ENCODE results near the gene KCTD11.
A peak's percentile ranks its signal among the peaks of the same experiment; 100 is the strongest.

GRCh38 chr17:7403977-7404736, 52.2 kb downstream of the KCTD11 start, which contains the start of gene TMEM256:
- no peak for TF ChIP-seq JUNB (IDR thresholded peaks at IDR 0.05)
- TF ChIP-seq FOS (IDR thresholded peaks at IDR 0.05; ENCODE audit: borderline replicate concordance, extremely low read depth, insufficient read length): peak; percentile 48
- TF ChIP-seq CTCF (IDR thresholded peaks at IDR 0.05 in 2 of 3, conservative IDR thresholded peaks at IDR 0.05 in 1 of 3; ENCODE audit: control insufficient read depth in 2 of 3, extremely low read depth in 1 of 3, insufficient read depth in 1 of 3, low read depth in 3 of 3, low read length in 3 of 3): no peak
- peak; percentile 68 for TF ChIP-seq SIN3A (IDR thresholded peaks at IDR 0.05; ENCODE audit: low read depth, low read length)
- TF ChIP-seq POLR2A (IDR thresholded peaks at IDR 0.05; ENCODE audit: low read depth, low read length): peak; percentile 95
- TF ChIP-seq ZNF207 (IDR thresholded peaks at IDR 0.05; ENCODE audit: borderline replicate concordance): no peak
- peak; percentile 45; the same call in 1 of the 2 replicates for TF ChIP-seq IKZF1 (conservative IDR thresholded peaks at IDR 0.05)
- no peak for TF ChIP-seq ZNF217 (IDR thresholded peaks at IDR 0.05)
- no peak for TF ChIP-seq YBX1 (IDR thresholded peaks at IDR 0.05)

Data from GM12878 (cell line).